Left hindlimb (tissue), 1 donor: ENCODE data around the gene SORD.
A peak's percentile ranks its signal among the peaks of the same experiment; 100 is the strongest.
"Not testable (repeated sequence)": the region's sequence is repeated elsewhere in the genome, so short reads cannot be mapped to it uniquely, and the experiment has no call there.

Experiments used
- DNase-seq: peaks from one replicate; pipeline ENCODE4 v3.0.0-alpha.2; 2018

The SORD gene

DNA sequence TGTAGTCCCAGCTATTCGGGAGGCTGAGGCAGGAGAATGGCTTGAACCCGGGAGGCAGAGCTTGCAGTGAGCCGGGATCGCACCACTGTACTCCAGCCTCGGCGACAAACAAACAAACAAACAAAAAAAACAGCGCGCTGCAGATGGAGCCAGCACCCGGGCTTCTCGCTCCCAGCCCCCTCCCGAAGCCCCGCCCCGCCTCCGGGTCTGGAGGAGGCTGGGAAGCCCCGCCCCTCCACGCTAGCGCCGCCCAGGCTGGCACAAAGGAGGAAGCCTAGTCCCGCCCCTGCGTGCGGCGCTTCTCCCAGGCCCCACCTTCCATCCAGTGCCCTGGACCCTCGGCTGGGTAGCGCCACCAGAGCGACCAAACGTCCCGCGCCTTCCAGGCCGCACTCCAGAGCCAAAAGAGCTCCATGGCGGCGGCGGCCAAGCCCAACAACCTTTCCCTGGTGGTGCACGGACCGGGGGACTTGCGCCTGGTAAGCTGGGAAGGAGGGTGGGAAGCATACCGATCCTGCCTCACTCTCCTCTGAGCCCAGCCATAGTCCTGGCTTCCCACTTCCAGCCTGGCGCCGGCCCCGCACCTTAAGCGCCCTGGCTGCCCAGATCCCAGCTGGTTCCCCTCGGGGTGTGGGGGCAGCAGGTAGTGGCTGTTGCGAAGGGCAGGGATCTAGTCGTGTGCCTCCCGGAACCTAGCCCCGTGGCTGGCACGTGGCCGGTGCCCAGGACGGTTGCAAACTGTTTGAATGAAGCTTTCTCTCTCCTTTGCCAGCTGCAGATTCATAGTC is at the start of gene SORD:
Gene SORD, plus strand, starts transcription at position 325 of the 788 bp plus-strand sequence. Its CDS starts 89 bp downstream, at position 414.
- peak; percentile 91 for DNase-seq

GRCh38 chr15:44976183-44976582 is 46.8 kb upstream of the SORD start:
- not testable (repeated sequence) for DNase-seq

- DNase-seq, result not testable (repeated sequence)
Measured at GRCh38 chr15:44977781-44978180, 45.2 kb upstream of the SORD start.

DNA sequence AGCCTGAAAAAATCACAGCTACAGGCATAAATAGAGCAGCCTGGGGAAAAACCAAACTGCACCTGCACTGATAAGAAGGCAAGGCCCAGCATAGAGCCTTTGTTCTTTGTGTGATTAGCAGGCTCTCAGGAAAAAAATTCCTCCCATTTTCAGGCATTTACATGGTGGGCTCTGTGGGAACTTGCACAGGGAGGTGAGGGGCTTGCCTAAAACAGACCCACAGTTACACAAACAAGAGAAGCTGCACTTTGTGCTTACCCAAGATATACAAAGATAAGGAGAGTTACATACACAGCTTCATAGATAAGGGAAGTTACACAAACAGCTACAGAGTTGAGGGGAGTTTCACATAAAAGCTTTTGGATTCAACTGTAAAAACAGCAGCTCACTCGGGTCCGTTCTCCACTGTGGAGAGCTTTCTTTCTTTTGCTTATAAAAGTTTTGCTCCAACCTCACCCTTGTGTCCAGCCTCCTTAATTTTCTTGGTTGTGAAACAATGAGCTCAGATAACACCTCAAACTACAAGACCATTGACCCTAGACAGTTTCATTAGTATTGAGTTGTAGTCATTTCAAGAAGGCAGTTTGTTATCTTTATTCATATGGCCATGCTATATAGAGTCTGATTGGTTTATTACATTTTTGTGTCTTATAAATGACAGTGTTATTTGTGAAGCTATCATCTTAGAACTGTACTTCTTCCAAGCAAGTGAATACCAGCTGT is 43.2 kb upstream of the SORD start:
- DNase-seq, result not testable (repeated sequence)

- DNase-seq, result not testable (repeated sequence)
Measured at GRCh38 chr15:44984144-44984543, 38.9 kb upstream of the SORD start.

GRCh38 chr15:44986346-44987055 is 36.5 kb upstream of the SORD start:
- not testable (repeated sequence) for DNase-seq

- not testable (repeated sequence) for DNase-seq
Measured at GRCh38 chr15:44987711-44988110, 35.3 kb upstream of the SORD start.

DNA sequence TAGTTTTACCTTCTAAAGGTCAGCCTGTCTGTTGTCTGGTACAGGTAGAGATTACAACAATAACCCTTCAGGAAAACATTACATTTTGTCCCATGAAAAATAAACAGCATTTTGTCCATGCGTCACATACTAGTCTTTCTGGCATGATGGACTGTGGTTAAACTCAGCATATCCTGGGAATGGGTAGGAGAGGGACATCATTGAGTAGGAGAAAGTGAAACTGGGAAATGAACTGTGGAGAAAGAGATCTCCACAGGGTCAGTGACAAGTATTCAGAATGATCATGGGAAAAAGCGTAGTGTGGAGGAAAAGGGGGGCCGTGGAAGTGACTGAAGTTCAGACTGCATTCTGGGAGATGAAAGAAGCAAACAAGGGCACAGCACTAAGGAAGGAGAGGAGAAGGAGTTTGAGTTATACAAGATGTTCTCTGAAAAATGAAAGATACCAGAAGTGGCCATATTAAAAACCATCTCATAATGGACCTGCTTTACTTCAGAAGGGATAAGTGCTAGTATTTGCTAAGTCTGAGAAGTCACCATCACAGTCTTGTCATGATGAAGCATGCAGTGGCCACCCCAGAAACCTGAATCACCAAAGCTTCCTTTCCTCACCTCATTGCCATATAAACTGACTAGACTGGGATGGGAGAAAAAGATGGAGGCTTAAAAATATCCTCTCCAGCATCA is 34.7 kb upstream of the SORD start:
- not testable (repeated sequence) for DNase-seq

- DNase-seq, result not testable (repeated sequence)
Measured at GRCh38 chr15:44988870-44989219, 34.1 kb upstream of the SORD start.

DNA sequence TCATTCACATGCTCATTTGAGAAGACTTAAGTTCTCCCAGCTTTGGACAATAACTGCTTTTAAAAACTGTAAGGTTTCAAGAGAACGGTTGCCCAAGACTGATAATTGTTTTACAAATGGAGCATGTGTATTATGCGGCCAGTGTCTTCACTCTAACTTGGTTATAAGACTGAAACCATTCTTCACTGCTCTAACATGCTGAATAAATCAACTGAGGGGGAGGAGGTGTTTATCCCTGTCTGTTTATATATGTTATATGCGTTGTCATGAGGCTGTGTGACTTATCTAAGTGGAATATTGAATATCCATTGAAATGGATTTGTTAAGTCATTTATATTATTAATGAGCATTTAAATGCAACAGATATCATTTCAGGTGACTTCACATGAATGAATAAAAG is 25.4 kb upstream of the SORD start:
- not testable (repeated sequence) for DNase-seq

DNA sequence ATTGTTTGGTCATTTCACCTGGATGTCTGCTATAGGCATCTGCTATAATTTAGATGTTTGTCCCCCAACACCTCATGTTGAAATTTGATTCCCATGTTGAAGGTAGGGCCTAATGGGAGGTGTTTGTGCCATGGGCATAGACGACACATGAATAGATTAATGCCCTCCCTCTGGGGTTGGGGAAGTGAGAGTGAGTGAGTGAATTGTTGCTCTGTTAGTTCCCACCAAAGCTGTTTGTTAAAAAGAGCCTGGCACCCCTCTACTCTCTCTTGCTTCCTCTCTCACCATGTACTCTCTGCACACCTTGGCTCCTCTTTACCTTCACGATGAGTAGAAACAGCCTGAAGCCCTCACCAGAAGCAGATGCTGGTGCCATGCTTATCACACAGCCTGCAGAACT is 23.9 kb upstream of the SORD start:
- no peak for DNase-seq

- DNase-seq, result not testable (repeated sequence)
Measured at GRCh38 chr15:45001180-45001579, 21.8 kb upstream of the SORD start.

DNA sequence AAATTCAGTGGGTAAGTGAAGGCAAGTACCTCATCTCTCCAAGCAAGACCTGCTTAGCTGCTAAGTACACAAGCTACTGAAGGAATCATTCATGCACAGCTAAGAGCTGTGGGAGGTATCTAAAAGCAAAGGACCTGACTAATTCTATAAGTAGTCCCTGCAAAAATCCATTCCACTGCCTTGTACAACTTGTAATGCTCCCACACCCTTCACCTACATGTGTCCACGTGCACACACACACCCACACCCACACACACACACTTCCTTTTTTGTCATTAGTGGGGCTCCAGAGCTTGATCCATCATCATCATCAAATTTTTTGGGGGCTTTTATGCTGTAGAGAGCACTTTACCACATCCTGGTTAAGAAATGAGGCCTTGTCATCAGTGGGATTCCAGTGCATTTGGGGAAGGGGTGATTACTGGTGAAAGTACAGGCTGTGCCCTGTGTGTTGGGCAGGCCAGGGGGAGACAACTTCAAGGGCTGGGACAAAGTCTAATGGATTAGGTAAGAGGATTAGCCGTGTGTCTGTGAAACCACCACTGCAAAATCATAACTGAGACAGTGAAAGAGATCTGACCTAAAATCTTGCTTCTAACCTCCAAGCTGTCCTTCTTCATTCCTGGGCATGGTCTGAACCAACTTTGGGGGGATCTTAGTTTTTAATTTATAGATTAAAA is 19.1 kb upstream of the SORD start:
- DNase-seq, result not testable (repeated sequence)

DNA sequence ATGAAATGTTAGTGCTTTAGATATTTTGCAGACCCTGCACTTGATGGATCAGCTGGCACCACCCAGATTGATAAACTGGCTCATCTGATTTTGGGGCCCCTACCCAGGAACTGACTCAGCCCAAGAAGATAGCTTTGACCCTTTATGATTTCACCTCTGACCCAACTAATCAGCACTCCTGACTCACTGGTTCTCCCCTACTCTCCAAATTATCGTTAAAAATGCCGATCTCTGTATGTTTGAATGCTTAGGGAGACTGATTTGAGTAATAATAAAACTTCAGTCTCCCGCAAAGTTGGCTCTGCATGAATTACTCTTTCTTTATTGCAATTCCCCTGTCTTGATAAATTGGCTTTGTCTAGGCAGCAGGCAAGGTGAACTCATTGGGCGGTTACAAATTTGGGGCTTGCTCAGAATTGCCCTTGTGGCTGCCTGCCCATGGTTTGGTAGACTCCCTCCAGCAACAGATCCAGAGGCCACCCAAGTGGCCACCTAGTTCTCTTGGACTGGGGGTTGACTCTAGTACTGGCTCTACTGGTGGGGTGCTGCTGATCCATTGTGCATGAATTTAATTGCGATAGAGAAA is 18.3 kb upstream of the SORD start:
- DNase-seq, result not testable (repeated sequence)

DNA sequence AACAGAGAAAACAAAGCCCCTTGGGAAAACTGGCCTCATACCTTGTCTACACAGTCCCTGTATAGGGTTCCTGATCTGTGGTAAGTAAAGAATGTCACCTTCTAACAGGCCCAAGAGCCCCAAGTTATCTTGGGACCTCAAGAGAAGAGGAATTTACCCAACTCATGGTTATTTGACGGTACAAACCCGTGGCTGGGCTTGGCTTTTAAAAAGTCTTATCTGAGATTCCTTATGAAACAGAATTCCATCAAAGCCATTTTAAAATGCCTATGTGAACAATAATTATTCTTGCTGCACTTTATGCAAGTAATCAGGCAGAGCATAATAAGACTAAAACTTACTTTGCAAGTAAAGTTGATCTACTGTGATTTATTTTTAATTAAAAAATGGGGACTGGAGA is 13.9 kb upstream of the SORD start:
- no peak for DNase-seq

- DNase-seq, result not testable (repeated sequence)
Measured at GRCh38 chr15:45015114-45015513, 7.9 kb upstream of the SORD start.

GRCh38 chr15:45020222-45020900 is 2.6 kb upstream of the SORD start:
- DNase-seq, result not testable (repeated sequence)

DNA sequence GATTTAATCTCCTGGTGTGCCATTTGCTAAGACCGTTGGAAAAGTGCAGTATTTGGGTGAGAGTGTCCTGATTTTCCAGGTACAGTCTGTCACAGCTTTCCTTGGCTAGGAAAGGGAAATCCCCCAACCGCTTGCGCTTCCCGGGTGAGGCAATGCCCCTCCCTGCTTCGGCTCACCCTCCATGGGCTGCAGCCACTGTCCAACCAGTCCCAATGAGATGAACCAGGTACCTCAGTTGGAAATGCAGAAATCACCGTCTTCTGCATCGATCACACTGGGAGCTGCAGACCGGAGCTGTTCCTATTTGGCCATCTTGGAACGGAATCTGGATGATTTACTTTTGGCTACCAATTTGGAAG is 2.1 kb upstream of the SORD start:
- DNase-seq, result not testable (repeated sequence)

DNA sequence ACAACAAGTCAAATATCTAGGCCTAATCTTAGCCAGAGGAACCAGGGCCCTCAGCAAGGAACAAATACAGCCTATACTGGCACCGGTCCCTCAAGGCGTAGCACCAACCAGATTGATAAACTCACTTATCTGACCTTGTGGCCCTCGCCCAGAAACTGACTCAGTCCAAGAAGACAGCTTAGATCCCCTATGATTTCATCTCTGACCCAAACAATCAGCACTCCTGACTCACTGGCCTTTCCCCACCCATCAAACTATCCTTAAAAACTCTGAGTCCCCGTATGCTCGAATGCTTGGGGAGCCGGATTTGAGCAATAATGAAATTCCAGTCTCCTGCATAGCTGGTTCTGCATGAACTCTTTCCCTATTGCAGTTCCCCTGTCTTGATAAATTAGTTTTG is 1.6 kb upstream of the SORD start:
- no peak for DNase-seq

DNA sequence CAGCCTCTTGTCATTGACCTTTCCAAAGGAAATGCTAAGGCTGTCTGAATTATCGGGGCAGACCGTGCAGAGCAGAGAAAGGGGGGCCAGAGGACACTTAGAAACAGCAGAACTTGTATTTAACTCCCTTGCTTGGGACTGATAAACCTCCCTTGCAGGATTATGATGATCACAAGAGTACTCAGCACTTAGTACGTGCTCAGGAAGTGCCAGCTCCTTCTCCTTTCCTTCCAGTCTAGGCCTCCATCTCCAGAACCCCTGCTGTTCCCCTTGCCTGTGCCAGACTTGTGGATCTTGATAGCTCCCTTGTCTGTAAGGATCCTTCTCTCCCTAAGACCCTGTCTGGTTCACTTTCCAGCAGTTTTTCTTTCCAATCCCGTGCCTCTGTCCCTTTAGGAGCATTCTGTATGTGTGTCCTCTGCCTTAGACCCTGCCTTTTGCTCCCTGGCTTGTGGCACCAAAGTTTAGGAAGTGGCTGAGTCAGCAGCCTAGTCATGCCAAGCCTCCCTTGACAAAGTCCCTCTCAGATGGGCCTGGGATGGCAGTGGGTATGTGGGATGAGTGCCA is 747 bp downstream of the SORD start:
- no peak for DNase-seq

DNA sequence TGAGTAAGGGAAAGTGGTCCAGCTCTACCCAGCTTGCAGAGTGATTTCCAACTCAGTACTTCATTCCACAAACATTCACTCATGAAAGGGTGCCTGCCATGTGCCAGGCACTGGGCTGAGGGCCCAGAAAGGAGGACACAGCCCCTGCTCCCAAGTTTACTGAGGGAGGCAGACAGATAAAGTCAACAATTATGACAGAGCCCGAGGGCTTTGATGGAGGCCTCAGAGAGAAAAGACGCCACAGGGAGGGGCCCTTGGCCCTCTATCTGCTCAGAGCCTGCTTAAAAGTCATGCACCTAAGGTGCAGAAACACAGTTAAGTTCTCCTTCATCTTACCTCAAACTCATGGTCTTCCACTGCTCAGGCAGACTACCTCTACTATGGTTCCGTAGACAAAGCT is 1.7 kb downstream of the SORD start:
- DNase-seq, result not testable (repeated sequence)
